ENCODE data around the gene TNFRSF19.

Gene TNFRSF19

DNA sequence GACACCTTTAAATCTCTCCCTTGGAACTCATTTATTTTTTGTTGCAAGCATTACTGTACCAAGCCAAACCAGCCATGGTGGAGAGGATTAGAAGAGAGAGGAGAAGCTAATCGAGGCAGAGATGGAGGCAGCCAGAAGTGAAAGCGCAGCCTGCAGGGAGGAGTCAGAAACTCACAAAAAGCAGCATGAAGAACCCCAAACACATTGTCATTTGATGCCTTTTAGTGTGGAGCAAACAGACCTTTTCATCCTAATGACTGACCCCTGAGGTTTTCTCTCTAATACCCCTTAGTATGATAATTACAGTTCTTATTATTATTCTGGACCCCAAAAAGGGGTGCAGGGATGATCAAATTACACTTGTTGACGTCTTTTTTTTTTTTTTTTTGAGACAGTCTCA is 62.5 kb downstream of the TNFRSF19 start:
- no peak overlapping the region for H3K27ac ChIP-seq (ENCODE audit: poor library complexity, severe bottlenecking)
- no peaks in the 10 kb centered on the region for H3K4me1 ChIP-seq (ENCODE audit: insufficient read depth, poor library complexity, severe bottlenecking)
- no peak for ATAC-seq (ENCODE audit: low read depth)
- DNase-seq (ENCODE audit: low spot score): no peak
- H3K36me3 ChIP-seq (ENCODE audit: low read depth): no peaks in the 10 kb centered on the region
- H3K27me3 ChIP-seq (ENCODE audit: insufficient read depth, poor library complexity, severe bottlenecking): no peaks in the 10 kb centered on the region
- TF ChIP-seq, protein P1, sequence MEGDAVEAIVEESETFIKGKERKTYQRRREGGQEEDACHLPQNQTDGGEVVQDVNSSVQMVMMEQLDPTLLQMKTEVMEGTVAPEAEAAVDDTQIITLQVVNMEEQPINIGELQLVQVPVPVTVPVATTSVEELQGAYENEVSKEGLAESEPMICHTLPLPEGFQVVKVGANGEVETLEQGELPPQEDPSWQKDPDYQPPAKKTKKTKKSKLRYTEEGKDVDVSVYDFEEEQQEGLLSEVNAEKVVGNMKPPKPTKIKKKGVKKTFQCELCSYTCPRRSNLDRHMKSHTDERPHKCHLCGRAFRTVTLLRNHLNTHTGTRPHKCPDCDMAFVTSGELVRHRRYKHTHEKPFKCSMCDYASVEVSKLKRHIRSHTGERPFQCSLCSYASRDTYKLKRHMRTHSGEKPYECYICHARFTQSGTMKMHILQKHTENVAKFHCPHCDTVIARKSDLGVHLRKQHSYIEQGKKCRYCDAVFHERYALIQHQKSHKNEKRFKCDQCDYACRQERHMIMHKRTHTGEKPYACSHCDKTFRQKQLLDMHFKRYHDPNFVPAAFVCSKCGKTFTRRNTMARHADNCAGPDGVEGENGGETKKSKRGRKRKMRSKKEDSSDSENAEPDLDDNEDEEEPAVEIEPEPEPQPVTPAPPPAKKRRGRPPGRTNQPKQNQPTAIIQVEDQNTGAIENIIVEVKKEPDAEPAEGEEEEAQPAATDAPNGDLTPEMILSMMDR (IDR thresholded peaks at IDR 0.05; ENCODE audit: poor library complexity, severe bottlenecking): no peak
- no peak overlapping the region for H3K4me3 ChIP-seq (ENCODE audit: severe bottlenecking)
- H3K9me3 ChIP-seq (ENCODE audit: severe bottlenecking): no peaks in the 10 kb centered on the region

DNA sequence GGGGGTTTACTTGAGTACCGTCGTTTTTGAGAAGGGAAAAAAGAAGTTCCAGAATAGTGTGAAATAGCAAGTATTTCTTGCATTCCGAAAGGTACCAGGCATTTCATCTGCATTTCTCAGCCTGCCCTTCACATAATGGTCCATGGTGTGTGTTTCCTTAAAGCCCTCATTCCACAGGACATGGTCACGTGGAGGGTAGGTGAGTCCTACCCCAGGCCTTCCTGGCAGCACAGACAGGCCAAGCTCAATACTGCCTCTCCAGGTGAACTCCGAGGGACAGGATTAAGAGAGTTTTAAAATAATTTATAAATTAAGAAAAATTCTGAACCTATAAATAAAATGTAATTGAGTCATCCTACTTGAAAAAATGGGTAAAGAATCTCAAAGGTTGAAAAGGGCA is 64.7 kb downstream of the TNFRSF19 start:
- no peaks in the 10 kb centered on the region for H3K9me3 ChIP-seq (ENCODE audit: severe bottlenecking)
- H3K4me1 ChIP-seq (ENCODE audit: insufficient read depth, poor library complexity, severe bottlenecking): no peaks in the 10 kb centered on the region
- H3K27ac ChIP-seq (ENCODE audit: poor library complexity, severe bottlenecking): no peak overlapping the region
- H3K4me3 ChIP-seq (ENCODE audit: severe bottlenecking): no peak overlapping the region
- no peak for DNase-seq (ENCODE audit: low spot score)
- ATAC-seq (ENCODE audit: low read depth): no peak
- no peaks in the 10 kb centered on the region for H3K27me3 ChIP-seq (ENCODE audit: insufficient read depth, poor library complexity, severe bottlenecking)
- H3K36me3 ChIP-seq (ENCODE audit: low read depth): no peaks in the 10 kb centered on the region
- TF ChIP-seq, protein P1 (IDR thresholded peaks at IDR 0.05; ENCODE audit: poor library complexity, severe bottlenecking): no peak

DNA sequence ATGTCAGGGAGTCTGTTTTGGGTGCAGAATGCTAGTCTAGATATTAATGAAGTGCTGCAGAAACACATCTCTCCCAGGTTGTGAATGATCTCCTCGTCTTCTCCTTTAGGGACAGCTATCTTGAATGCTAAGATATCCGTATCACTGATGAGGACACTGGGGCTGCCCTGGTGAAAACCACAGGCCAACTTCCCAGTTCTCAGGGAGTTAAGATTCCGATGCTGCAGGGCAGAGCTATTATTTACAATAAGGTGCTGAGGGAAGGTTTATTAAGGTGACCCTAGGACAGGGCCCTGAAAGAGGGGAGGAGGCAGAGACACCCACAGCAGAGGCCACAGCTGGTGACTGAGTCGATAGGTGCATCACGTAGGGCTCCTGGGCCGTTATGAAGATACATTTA is 66.1 kb downstream of the TNFRSF19 start:
- ATAC-seq (ENCODE audit: low read depth): no peak
- TF ChIP-seq, protein P1 (IDR thresholded peaks at IDR 0.05; ENCODE audit: poor library complexity, severe bottlenecking): no peak
- H3K9me3 ChIP-seq (ENCODE audit: severe bottlenecking): no peaks in the 10 kb centered on the region

DNA sequence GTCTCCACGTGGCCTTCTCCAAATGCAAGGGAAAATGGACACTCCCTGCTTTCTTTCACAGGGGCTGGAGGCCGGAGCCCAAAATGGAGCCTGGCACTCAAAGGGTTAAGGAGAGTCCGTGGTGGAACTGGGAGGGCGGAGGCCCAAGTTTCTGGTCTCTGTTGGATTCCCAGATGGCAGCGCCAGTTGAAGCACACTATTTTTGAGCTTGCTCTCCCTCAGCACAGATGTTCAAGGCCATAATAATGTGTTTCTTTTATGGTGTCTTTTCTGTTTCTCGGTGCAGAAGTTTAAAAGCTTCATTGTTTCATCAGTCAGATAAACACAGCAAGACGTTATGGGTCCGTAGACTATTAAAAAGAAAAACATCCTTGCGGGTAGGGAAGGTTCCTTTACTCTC is 67.6 kb downstream of the TNFRSF19 start:
- Histone ChIP-seq H3K36me3 (ENCODE audit: low read depth) (no peaks in the 10 kb centered on the region), H3K4me3 (ENCODE audit: severe bottlenecking) (no peak overlapping the region), H3K27ac (ENCODE audit: poor library complexity, severe bottlenecking) (no peak overlapping the region), H3K27me3 (ENCODE audit: insufficient read depth, poor library complexity, severe bottlenecking) (no peaks in the 10 kb centered on the region), H3K9me3 (ENCODE audit: severe bottlenecking) (no peaks in the 10 kb centered on the region), H3K4me1 (ENCODE audit: insufficient read depth, poor library complexity, severe bottlenecking) (no peaks in the 10 kb centered on the region)
- TF ChIP-seq, protein P1 (IDR thresholded peaks at IDR 0.05; ENCODE audit: poor library complexity, severe bottlenecking): no peak
- no peak for ATAC-seq (ENCODE audit: low read depth)
- DNase-seq (ENCODE audit: low spot score): no peak

More for the DNA sequence above, 66.1 kb downstream of the TNFRSF19 start:
- no peak overlapping the region for H3K27ac ChIP-seq (ENCODE audit: poor library complexity, severe bottlenecking)
- no peak for DNase-seq (ENCODE audit: low spot score)
- no peaks in the 10 kb centered on the region for H3K27me3 ChIP-seq (ENCODE audit: insufficient read depth, poor library complexity, severe bottlenecking)
- H3K36me3 ChIP-seq (ENCODE audit: low read depth): no peaks in the 10 kb centered on the region
- H3K4me3 ChIP-seq (ENCODE audit: severe bottlenecking): no peak overlapping the region
- H3K4me1 ChIP-seq (ENCODE audit: insufficient read depth, poor library complexity, severe bottlenecking): no peaks in the 10 kb centered on the region

DNA sequence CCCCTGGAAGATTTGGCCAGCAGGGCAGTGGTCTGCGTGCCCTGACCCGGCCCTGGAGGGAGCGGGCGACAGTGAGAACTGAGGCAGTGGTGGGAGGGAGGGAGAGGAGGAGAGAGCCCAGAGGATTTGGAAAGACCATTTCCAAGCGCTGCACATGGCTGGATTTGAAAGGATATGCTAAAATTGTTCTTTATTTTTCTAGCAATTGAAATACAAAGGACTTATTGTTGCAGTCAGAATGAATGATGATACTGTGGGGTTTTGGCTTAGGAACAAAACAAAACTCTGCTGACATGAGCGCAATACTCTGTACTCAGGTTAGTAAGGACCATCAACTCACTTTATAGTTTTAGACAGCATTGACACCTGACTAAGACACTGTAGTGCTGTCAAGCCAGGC is 69.5 kb downstream of the TNFRSF19 start:
- no peaks in the 10 kb centered on the region for H3K36me3 ChIP-seq (ENCODE audit: low read depth)
- no peaks in the 10 kb centered on the region for H3K4me1 ChIP-seq (ENCODE audit: insufficient read depth, poor library complexity, severe bottlenecking)
- TF ChIP-seq, protein P1 (IDR thresholded peaks at IDR 0.05; ENCODE audit: poor library complexity, severe bottlenecking): no peak
- DNase-seq (ENCODE audit: low spot score) (no peak), ATAC-seq (ENCODE audit: low read depth) (no peak)
- H3K4me3 ChIP-seq (ENCODE audit: severe bottlenecking): no peak overlapping the region
- no peak overlapping the region for H3K27ac ChIP-seq (ENCODE audit: poor library complexity, severe bottlenecking)
- H3K9me3 ChIP-seq (ENCODE audit: severe bottlenecking): no peaks in the 10 kb centered on the region
- H3K27me3 ChIP-seq (ENCODE audit: insufficient read depth, poor library complexity, severe bottlenecking): no peaks in the 10 kb centered on the region
